Calu3 (cell line): ENCODE results near the gene SCGN. TPM values are rescaled to one million over a fixed set of nuclear protein-coding genes. Genes with fewer than 3 reads are reported as not detected.

Experiments
- BruUV-seq: library from RNA; stranded (reverse); fragments of 400-500 nt; replicated peaks from 2 replicates; lab custom pipeline; 2021; lab: Mats Ljungman, UMichigan
- CTCF ChIA-PET: fragments of 300-600 bp; sonication (Branson Sonifier 250); formaldehyde crosslinking; loops from one replicate; lab custom pipeline; 2022; ENCODE audit warnings: antibody characterized with exemption; lab: Charles Lee
- DNase-seq: peaks from one replicate; pipeline ENCODE4 v3.0.0; 2022
- H3K27ac Mint-ChIP-seq: one replicate; pipeline ENCODE4 v1.8.0; 2022; ENCODE audit warnings: mixed read lengths; ENCODE audit not compliant: unreplicated experiment
- H3K27me3 Mint-ChIP-seq: one replicate; pipeline ENCODE4 v1.8.0; 2022; ENCODE audit warnings: mixed read lengths; ENCODE audit not compliant: unreplicated experiment
- H3K36me3 Mint-ChIP-seq: one replicate; pipeline ENCODE4 v1.8.0; 2022; ENCODE audit warnings: mild to moderate bottlenecking, moderate library complexity, mixed read lengths; ENCODE audit not compliant: insufficient read depth, unreplicated experiment
- H3K4me1 Mint-ChIP-seq: one replicate; pipeline ENCODE4 v1.8.0; 2022; ENCODE audit warnings: mild to moderate bottlenecking, low read depth, mixed read lengths; ENCODE audit not compliant: unreplicated experiment
- H3K4me3 Mint-ChIP-seq: one replicate; pipeline ENCODE4 v1.8.0; 2022; ENCODE audit warnings: mild to moderate bottlenecking, low read depth, moderate library complexity, mixed read lengths; ENCODE audit not compliant: unreplicated experiment
- H3K9me3 Mint-ChIP-seq: one replicate; pipeline ENCODE4 v1.8.0; 2022; ENCODE audit warnings: low read depth, mixed read lengths; ENCODE audit not compliant: unreplicated experiment
- CTCF ChIP-seq: fragments of 200-600 bp; IDR thresholded peaks from one replicate; pipeline ENCODE4 v1.8.0; 2022; ENCODE audit warnings: antibody characterized with exemption; ENCODE audit not compliant: unreplicated experiment
- intact Hi-C: fragments of 100-400 bp; cut with micrococcal nuclease; formaldehyde crosslinking; loops from one replicate; pipeline ENCODE4 v1.10.0; 2022; ENCODE audit not compliant: unreplicated experiment
- total RNA-seq: library from RNA; stranded (reverse); gene quantifications from 2 replicates; pipeline ENCODE4 v1.2.3, GENCODE V29; 2022

Gene SCGN
- total RNA-seq, 1 experiment from 2014 or later = 3.5 TPM

DNA sequence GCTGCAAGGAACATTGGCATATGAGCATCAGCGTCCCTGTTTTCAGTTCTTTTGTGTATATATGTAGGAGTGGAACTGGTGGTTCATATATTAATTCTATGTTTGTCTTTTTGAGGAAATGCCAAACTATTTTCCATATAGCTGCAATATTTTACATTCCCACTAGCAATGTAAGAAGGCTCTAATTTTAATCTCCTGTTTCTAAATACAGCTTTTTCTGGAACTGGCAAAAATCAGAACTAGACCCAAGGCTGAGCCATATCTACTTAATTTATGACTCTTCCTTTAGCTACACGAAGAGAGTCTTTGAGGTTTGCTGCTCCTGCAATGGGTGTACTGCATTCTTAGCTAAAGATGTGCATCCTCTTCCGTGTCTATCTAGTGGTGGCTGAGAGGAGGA is 52.0 kb downstream of the SCGN start:
- H3K4me1 Mint-ChIP-seq = no peaks in the 10 kb centered on the region
- no peak for TF ChIP-seq CTCF
- intact Hi-C loops = no loop called here
- BruUV-seq = no TSS peak
- CTCF ChIA-PET = interaction anchor here (0.6 kb wide), 1 partner anchor 510 kb away, joined by 11 read pairs; no protein-coding TSS in a partner anchor
- no peaks in the 10 kb centered on the region for H3K36me3 Mint-ChIP-seq
- H3K27ac Mint-ChIP-seq = no peak overlapping the region
- no peaks in the 10 kb centered on the region for H3K9me3 Mint-ChIP-seq
- no peak for DNase-seq
- H3K4me3 Mint-ChIP-seq = no peak overlapping the region
- H3K27me3 Mint-ChIP-seq = peaks cover 13% of the 10 kb centered on the region

GRCh38 chr6:25706314-25707014 is 54.4 kb downstream of the SCGN start:
- DNase-seq = no peak
- no TSS peak for BruUV-seq
- intact Hi-C loops = no loop called here
- peaks cover 13% of the 10 kb centered on the region for H3K27me3 Mint-ChIP-seq
- H3K27ac Mint-ChIP-seq = no peak overlapping the region
- CTCF ChIA-PET = interaction anchor here (0.7 to 1.2 kb wide), 3 partner anchors 35 to 276 kb away, joined by 3 read pairs; no protein-coding TSS in a partner anchor
- H3K36me3 Mint-ChIP-seq = no peaks in the 10 kb centered on the region
- no peaks in the 10 kb centered on the region for H3K9me3 Mint-ChIP-seq
- H3K4me3 Mint-ChIP-seq = no peak overlapping the region
- no peaks in the 10 kb centered on the region for H3K4me1 Mint-ChIP-seq
- no peak for TF ChIP-seq CTCF

DNA sequence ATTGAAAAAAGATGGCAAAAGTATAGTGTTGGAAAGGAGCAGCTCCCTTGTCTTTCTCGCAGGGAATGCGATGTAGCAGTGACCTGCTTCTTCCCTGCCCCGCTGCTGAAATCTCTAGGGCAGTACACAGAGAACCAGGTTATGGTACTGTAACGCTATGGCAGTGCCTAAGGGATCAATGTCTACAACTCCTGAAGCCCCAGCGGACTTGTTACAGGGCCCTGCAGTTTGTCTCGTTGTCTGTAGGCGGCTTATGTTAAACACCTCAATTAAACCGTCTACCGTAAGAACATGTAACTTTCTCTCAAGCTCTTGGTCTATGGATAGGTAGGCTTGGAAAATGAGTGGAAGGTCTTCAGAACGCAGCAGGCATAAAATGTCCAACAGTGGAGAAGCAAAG is 57.7 kb downstream of the SCGN start:
- BruUV-seq = no TSS peak
- no peaks in the 10 kb centered on the region for H3K9me3 Mint-ChIP-seq
- no peak overlapping the region for H3K4me3 Mint-ChIP-seq
- no peak for DNase-seq
- H3K36me3 Mint-ChIP-seq = no peaks in the 10 kb centered on the region
- CTCF ChIA-PET = no interaction called here
- intact Hi-C loops = no loop called here
- peaks cover 13% of the 10 kb centered on the region for H3K27me3 Mint-ChIP-seq
- no peak overlapping the region for H3K27ac Mint-ChIP-seq
- no peaks in the 10 kb centered on the region for H3K4me1 Mint-ChIP-seq
- no peak for TF ChIP-seq CTCF

DNA sequence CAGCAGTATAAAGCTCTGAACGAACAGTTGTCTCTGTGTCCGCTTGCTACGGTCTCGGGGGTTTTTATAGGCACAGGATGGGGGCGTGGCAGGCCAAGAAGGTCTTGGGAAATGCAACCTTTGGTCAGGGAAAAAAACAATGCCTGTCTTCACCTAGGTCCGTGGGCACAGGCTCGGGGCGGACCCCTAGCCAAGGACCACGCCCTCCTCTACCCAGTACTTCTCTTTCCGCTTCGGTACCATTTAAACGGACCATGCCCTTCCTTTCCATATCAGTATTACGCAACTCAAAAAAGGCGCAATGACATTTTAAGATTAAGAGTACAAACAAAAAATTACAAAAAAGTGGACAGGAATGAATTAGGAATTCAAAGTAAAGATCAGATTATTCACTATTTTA is 58.3 kb downstream of the SCGN start:
- BruUV-seq = no TSS peak
- no peak for TF ChIP-seq CTCF

More for the DNA sequence above, 58.3 kb downstream of the SCGN start:
- Mint-ChIP-seq H3K4me3 (no peak overlapping the region), H3K4me1 (no peaks in the 10 kb centered on the region), H3K27ac (no peak overlapping the region), H3K9me3 (no peaks in the 10 kb centered on the region), H3K36me3 (no peaks in the 10 kb centered on the region), H3K27me3 (peaks cover 12% of the 10 kb centered on the region)
- intact Hi-C loops = no loop called here
- no peak for DNase-seq
- CTCF ChIA-PET = no interaction called here
